ENCODE data around the gene FRMPD2. TPM values are rescaled to one million over a fixed set of nuclear protein-coding genes. Genes with fewer than 3 reads are reported as not detected.

Gene FRMPD2
- total and polyA plus RNA-seq, 2 of the 4 experiments (the other 2 are of a cell fraction): 0.18 TPM; not detected in 1

DNA sequence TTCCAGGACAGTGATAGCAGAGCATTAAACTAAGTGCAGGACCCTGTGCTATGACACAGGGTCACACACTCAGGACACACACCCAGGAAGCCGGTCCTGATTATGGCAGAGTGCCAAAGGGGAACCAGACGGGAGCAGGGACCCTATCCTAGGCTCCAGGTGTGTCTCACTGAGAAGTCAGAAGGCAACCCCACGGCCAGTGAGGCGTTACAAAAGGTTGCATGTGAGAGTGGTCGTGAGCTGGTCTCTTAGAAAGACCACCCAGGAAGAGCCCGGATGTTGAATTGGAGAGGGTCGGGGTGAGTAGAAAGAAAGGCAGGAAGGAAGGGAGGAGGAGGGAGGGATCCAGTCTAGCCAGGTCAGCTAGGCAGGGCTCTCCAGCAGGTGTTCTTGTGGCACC lies 31.0 kb downstream of the FRMPD2 start:
- H3K23ac ChIP-seq (ENCODE audit: low read depth, low read length): no peak overlapping the region
- peaks cover 33% of the 10 kb centered on the region for H3K27me3 ChIP-seq (ENCODE audit: control insufficient read depth, insufficient read depth, low read length)
- H3K14ac ChIP-seq (replicated peaks; ENCODE audit: low read depth, low read length): no peak overlapping the region
- no peaks in the 10 kb centered on the region for H4K20me1 ChIP-seq (ENCODE audit: insufficient read depth, low read length)
- H4K91ac ChIP-seq (ENCODE audit: insufficient read depth, low read depth, low read length): no peak overlapping the region
- no peaks in the 10 kb centered on the region for H3K9me1 ChIP-seq (ENCODE audit: insufficient read depth, low read length)
- H3K4me1 ChIP-seq (ENCODE audit: control insufficient read depth, insufficient read depth, low read length): no peaks in the 10 kb centered on the region
- intact Hi-C loops (cut with micrococcal nuclease) (no loop called here), dilution Hi-C loops (cut with HindIII; ENCODE audit: low sequenced_read_pairs, unreplicated experiment) (no loop called here), in situ Hi-C loops (cut with MboI; ENCODE audit: low sequenced_read_pairs) (no loop called here)
- H2BK120ac ChIP-seq (ENCODE audit: low read depth, low read length): no peak overlapping the region
- H3K9ac ChIP-seq (ENCODE audit: low read depth, low read length): no peak overlapping the region
- H3K27ac ChIP-seq (ENCODE audit: insufficient read depth, low read length): no peak overlapping the region
- no peak overlapping the region for H2AFZ ChIP-seq (replicated peaks; ENCODE audit: low read length, poor library complexity)
- H3K56ac ChIP-seq (ENCODE audit: extremely low read depth, insufficient read depth, low read length): no peak overlapping the region
- H3K4me3 ChIP-seq (ENCODE audit: insufficient read depth, low read depth, low read length): no peak overlapping the region
- ATAC-seq (ENCODE audit: low read depth) (no peak), DNase-seq (no peak)
- BruUV-seq (replicated peaks): no TSS peak
- H3K79me1 ChIP-seq (ENCODE audit: low read depth in 1 of 2, low read length in 2 of 2): no peaks in the 10 kb centered on the region
- TF ChIP-seq FOS (IDR thresholded peaks at IDR 0.05; ENCODE audit: low read depth, low read length): no peak
- no peak for TF ChIP-seq RAD21 (IDR thresholded peaks at IDR 0.05; ENCODE audit: low read length)
- TF ChIP-seq BHLHE40 (IDR thresholded peaks at IDR 0.05; ENCODE audit: low read depth, low read length): no peak
- no peak for TF ChIP-seq MXI1 (IDR thresholded peaks at IDR 0.05; ENCODE audit: borderline replicate concordance, low read depth, low read length)
- TF ChIP-seq MAZ (IDR thresholded peaks at IDR 0.05; ENCODE audit: borderline replicate concordance, low read depth, low read length): no peak
- TF ChIP-seq, protein P1, sequence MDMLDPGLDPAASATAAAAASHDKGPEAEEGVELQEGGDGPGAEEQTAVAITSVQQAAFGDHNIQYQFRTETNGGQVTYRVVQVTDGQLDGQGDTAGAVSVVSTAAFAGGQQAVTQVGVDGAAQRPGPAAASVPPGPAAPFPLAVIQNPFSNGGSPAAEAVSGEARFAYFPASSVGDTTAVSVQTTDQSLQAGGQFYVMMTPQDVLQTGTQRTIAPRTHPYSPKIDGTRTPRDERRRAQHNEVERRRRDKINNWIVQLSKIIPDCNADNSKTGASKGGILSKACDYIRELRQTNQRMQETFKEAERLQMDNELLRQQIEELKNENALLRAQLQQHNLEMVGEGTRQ (IDR thresholded peaks at IDR 0.05; ENCODE audit: low read depth, low read length): no peak
- no peak for TF ChIP-seq SMC3 (IDR thresholded peaks at IDR 0.05; ENCODE audit: low read depth, low read length)
- TF ChIP-seq MAFK (IDR thresholded peaks at IDR 0.05; ENCODE audit: low read depth, low read length): no peak
- no peak for TF ChIP-seq CEBPB (IDR thresholded peaks at IDR 0.05; ENCODE audit: low read depth, low read length)
- TF ChIP-seq, protein P2, sequence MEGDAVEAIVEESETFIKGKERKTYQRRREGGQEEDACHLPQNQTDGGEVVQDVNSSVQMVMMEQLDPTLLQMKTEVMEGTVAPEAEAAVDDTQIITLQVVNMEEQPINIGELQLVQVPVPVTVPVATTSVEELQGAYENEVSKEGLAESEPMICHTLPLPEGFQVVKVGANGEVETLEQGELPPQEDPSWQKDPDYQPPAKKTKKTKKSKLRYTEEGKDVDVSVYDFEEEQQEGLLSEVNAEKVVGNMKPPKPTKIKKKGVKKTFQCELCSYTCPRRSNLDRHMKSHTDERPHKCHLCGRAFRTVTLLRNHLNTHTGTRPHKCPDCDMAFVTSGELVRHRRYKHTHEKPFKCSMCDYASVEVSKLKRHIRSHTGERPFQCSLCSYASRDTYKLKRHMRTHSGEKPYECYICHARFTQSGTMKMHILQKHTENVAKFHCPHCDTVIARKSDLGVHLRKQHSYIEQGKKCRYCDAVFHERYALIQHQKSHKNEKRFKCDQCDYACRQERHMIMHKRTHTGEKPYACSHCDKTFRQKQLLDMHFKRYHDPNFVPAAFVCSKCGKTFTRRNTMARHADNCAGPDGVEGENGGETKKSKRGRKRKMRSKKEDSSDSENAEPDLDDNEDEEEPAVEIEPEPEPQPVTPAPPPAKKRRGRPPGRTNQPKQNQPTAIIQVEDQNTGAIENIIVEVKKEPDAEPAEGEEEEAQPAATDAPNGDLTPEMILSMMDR (conservative IDR thresholded peaks at IDR 0.05; ENCODE audit: low read depth, low read length): no peak
- H3K4ac ChIP-seq (ENCODE audit: low read depth, low read length): no peak overlapping the region
- H3K4me2 ChIP-seq (ENCODE audit: low read depth, low read length): no peak overlapping the region
- ChIA-PET CTCF (no interaction called here), POLR2A (ENCODE audit: unreplicated experiment) (no interaction called here)
- no CpG with 5 or more reads among the region's 7 CpGs for WGBS, 2 experiments (ENCODE audit: extremely low coverage in 2 of 2, insufficient read length in 1 of 2)
- no peak overlapping the region for H4K8ac ChIP-seq (ENCODE audit: low read depth in 2 of 2, low read length in 2 of 2)
- H2BK5ac ChIP-seq (ENCODE audit: low read depth, low read length, poor library complexity, severe bottlenecking): no peak overlapping the region
- no peak overlapping the region for H2BK15ac ChIP-seq (ENCODE audit: low read depth, low read length)
- no peak overlapping the region for H2AK9ac ChIP-seq (replicated peaks; ENCODE audit: low read depth, low read length, poor library complexity)
- H2BK20ac ChIP-seq (ENCODE audit: low read depth, low read length): no peak overlapping the region
- no peak overlapping the region for H4K5ac ChIP-seq (ENCODE audit: low read depth, low read length)
- no peak overlapping the region for H2AK5ac ChIP-seq (ENCODE audit: low read depth, low read length)
- H3K9me3 ChIP-seq (ENCODE audit: control insufficient read depth, insufficient read depth, low read length): no peaks in the 10 kb centered on the region
- H3K36me3 ChIP-seq (ENCODE audit: control insufficient read depth, insufficient read depth, low read length): no peaks in the 10 kb centered on the region
- no peak overlapping the region for H3K18ac ChIP-seq (ENCODE audit: low read depth, low read length)
